Choroid plexus epithelial cell (primary cell): ENCODE data around the gene FBXO45.
"Not testable (repeated sequence)": the region's sequence is repeated elsewhere in the genome, so short reads cannot be mapped to it uniquely, and the experiment has no call there.

Experiments
- DNase-seq: peaks from one replicate; pipeline ENCODE4 v3.0.0-alpha.2; 2010; ENCODE audit warnings: low read depth
- H3K4me3 ChIP-seq: 2 replicates; pipeline ENCODE4 v1.5.1; 2011; ENCODE audit warnings: low read depth, mild to moderate bottlenecking, control low read depth, low read length, moderate library complexity
- CTCF ChIP-seq: conservative IDR thresholded peaks from 2 replicates; pipeline ENCODE4 v1.5.1; 2011; ENCODE audit warnings: low read depth, mild to moderate bottlenecking, control low read depth, inconsistent platforms, low read length, moderate library complexity

The FBXO45 gene

GRCh38 chr3:196585044-196585757 is 16.7 kb downstream of the FBXO45 start:
- H3K4me3 ChIP-seq, result no peak overlapping the region
- peak; percentile 13 for DNase-seq
- TF ChIP-seq CTCF, result no peak

GRCh38 chr3:196590279-196590678 is 21.8 kb downstream of the FBXO45 start:
- H3K4me3 ChIP-seq, result no peak overlapping the region
- no peak for TF ChIP-seq CTCF
- DNase-seq, result no peak

GRCh38 chr3:196596355-196596754 is 27.9 kb downstream of the FBXO45 start:
- DNase-seq, result no peak
- no peak overlapping the region for H3K4me3 ChIP-seq
- TF ChIP-seq CTCF, result no peak

GRCh38 chr3:196597971-196598733 is 29.7 kb downstream of the FBXO45 start:
- H3K4me3 ChIP-seq, DNase-seq: not testable (repeated sequence)

GRCh38 chr3:196599734-196600128 is 31.3 kb downstream of the FBXO45 start:
- no peak overlapping the region for H3K4me3 ChIP-seq
- peak; percentile 10 for TF ChIP-seq CTCF
- DNase-seq, result peak; percentile 17

- TF ChIP-seq CTCF, result no peak
- no peak overlapping the region for H3K4me3 ChIP-seq
These were observed 31.9 kb downstream of the FBXO45 start for GRCh38 chr3:196600359-196600758.

GRCh38 chr3:196602673-196603072 is 34.2 kb downstream of the FBXO45 start:
- H3K4me3 ChIP-seq, result no peak overlapping the region
- no peak for TF ChIP-seq CTCF
- DNase-seq, result no peak

More at GRCh38 chr3:196600359-196600758, 31.9 kb downstream of the FBXO45 start:
- no peak for DNase-seq
